Right kidney (tissue), 1 donor: ENCODE measurements around the gene USP35.
A peak's percentile ranks its signal among the peaks of the same experiment; 100 is the strongest.

Experiments used
- DNase-seq: peaks from one replicate; pipeline ENCODE4 v3.0.0-alpha.2; 2016

USP35 gene

DNA sequence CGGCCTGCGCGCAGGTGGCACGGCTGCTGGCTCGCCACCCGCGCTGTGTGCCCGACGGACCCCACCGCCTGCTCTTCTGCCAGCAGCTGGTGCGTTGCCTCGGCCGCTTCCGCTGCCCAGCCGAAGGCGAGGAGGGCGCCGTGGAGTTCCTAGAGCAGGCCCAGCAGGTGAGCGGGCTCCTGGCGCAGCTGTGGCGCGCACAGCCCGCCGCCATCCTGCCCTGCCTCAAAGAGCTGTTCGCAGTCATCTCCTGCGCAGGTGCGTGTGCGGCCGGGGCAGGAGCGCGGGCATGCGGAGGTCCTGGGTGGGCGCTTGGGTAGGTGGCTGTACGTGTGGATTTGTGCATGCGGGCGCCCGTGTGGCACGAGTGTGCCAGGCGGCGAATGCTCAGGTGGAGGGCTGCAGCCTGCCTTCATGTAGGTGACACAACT, 8.0 kb downstream of the USP35 start:
- DNase-seq: peak; percentile 57

DNA sequence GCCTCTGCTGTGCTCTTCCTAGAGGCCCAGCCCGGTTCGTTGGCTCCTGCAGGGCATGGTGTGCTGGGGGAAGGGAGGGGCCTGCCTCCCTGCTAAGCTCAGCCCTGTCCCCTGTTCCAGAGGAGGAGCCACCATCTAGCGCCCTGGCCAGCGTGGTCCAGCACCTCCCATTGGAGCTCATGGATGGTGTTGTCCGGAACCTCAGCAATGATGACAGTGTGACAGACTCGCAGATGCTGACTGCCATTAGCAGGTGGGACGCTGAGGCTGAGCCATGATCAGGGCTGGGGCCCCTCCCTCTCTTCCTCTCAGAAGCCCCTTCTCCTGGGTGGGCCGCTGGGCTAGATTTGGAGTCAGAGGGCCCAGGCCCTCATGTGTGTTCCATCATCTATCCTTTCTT, 9.1 kb downstream of the USP35 start:
- no peak for DNase-seq

GRCh38 chr11:78199015-78199652, 10.4 kb downstream of the USP35 start:
- DNase-seq: no peak

DNA sequence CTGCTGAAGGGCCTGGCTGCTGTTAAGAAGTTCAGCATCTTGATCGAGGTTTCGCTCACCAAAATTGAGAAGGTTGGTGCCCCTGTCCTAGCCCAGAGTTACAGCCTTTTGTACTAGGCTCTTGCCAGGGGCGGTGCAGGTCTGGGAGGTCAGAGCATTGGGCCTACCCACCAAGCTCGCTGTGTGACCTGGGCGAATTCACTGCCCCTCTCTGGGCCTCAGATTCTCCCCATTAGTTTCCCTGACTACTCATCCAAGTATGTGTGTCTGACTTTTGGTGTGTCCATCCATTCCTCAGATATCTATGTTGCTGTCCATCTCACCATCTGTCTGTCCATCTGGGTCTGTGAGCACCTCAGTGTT, 10.9 kb downstream of the USP35 start:
- DNase-seq: no peak

DNA sequence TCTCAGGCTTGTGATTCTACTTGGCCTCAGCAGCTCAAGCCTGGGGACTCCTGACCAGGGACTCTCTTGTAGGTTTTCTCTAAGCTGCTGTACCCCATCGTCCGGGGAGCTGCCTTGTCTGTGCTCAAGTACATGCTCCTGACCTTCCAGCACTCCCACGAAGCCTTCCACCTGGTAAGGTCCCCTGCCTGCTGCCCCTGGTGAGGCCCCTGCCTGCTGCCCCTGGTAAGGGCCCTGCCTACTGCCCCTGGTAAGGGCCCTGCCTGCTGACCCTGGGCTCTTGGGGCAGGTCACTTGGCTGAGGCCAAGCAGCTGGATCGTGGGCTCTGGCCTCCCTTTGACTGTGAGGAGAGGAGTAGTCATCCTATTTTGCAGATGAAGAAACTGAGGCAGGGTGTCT, 11.3 kb downstream of the USP35 start:
- no peak for DNase-seq

DNA sequence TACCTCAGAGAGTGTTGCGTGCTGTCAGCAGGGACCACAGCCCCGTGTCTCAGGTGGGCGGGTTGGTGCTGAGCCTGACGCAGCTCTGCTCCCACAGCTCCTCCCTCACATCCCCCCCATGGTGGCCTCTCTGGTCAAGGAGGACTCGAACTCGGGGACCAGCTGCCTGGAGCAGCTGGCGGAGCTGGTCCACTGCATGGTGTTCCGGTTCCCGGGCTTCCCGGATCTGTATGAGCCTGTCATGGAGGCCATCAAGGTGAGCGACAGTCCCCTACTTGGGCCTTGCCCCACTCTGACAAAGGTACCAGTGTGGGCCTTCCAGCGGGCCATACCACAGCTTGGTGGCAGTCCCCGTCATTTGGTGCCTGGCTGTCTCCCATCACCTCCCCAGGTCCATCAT, 11.8 kb downstream of the USP35 start:
- no peak for DNase-seq

DNA sequence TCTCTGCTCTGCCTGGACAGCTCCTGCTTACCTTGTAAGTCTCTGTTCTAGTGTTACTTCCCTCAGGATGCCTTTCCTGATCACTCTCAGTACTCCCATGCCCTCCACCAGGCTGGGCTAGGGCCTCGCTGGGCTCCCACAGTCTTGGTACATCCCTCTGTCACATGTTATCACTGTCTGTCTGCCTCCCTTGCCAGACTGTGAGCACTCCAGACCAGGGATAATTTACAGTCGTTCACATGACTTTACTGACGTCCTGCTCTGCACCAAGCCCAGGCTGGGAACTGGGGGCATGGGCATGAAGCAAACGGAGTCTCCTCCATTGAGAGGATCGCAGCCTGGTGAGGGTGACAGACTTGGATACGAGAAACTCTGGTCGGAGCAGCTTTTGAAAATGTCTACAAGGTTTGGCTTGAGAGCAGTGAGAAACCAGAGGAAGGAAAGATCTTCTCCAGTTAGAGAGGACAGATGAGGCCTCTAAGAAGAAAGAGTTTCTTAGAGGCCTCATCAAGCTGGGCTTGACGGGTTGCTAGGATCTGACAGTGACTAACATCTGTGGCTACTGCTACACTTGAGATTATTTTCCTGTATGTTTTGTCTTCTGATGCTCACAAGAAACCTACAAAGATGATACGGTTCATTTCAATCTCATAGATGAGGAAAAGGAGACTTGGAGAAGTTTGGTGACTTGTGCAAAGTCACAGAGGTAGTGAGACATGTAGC, 12.5 kb downstream of the USP35 start:
- no peak for DNase-seq

DNA sequence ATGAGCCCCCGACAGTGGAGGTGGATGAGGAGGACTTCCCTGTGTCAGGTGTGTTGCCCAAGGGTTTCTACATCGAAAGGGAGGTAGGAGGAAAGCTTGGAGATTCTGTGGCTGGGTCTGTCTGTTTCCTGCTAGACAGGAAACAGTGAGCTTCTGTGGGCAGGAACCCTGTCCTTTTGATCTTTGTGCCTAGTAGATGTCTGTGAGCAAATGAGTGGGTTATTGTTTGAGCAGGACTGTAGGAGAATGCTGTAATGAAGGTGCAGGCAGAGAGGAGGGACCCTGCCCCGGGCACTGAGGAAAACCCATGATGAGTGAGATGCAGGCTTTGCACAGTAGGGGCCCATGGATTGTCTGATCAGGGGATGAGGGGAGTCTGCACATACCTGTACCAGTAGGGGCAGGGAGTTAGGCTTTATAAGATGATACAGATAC, 14.0 kb downstream of the USP35 start:
- DNase-seq: no peak

DNA sequence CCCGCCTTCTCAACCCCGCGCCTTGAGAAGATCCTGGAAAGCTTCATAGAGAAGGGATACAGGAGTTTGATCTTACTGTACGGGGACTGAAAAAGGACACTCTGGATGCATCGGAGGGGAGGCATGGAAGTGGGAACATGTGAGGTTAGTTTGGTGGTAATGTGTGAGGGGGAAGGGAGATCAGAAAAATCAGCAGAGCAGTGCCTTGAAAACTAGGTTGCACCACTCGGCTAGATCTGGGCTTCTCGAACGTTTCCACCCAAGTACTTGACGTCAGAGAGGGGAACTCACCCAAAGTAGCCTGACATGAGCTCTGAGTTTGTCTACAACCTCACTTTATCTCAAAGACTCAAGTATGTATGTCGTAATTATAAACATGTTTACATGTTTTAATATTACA, 14.5 kb downstream of the USP35 start:
- DNase-seq: no peak

DNA sequence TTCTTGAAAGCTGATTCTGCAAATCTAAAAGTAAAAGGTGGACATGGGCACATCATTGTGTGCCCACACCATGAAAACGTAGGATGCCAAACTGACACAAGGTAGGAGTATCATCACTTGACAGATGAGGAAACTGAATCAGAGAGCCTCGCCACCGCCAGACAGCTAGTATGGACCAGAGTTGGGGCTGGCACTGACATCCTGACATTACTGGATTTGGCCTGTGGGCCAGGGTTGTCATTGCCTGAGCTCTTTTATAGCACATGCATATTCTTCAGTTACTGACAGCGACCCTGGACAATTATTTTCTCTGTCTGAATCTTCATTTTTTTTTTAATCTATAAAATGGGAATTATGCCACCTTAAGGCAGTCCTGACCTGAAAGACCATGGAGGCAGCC, 16.5 kb downstream of the USP35 start:
- DNase-seq: no peak

GRCh38 chr11:78205691-78206090, 17.0 kb downstream of the USP35 start:
- no peak for DNase-seq

- DNase-seq: no peak
Measured at GRCh38 chr11:78207532-78208256, 19.0 kb downstream of the USP35 start.

- DNase-seq: no peak
Measured at GRCh38 chr11:78208257-78209165, 19.8 kb downstream of the USP35 start.

- DNase-seq: no peak
Measured at GRCh38 chr11:78209478-78209877, 20.8 kb downstream of the USP35 start.

DNA sequence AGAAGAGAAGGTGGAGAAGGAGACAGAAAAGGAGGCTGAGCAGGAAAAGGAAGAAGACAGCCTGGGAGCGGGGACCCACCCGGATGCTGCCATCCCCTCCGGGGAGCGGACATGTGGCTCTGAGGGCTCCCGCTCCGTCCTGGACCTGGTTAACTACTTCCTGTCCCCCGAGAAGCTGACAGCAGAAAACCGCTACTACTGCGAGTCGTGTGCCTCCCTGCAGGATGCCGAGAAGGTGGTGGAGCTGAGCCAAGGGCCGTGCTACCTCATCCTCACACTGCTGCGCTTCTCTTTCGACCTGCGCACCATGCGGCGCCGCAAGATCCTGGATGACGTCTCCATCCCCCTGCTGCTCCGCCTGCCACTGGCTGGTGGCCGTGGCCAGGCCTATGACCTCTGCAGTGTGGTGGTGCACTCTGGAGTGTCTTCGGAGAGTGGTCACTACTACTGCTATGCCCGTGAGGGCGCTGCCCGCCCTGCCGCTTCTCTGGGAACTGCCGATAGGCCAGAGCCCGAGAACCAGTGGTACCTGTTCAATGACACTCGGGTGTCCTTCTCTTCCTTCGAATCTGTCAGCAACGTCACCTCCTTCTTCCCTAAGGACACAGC, 21.4 kb downstream of the USP35 start:
- DNase-seq: no peak

GRCh38 chr11:78211565-78211964, 22.8 kb downstream of the USP35 start:
- DNase-seq: no peak

GRCh38 chr11:78212586-78213371, 24.1 kb downstream of the USP35 start:
- DNase-seq: no peak

GRCh38 chr11:78213526-78214330, 25.0 kb downstream of the USP35 start:
- DNase-seq: no peak

- no peak for DNase-seq
Measured at GRCh38 chr11:78214331-78215194, 25.8 kb downstream of the USP35 start.
